GM12873 (cell line): ENCODE results near the gene RUFY3.

ENCODE experiments used
- TF ChIP-seq, protein P1 (sequence below): IDR thresholded peaks from 2 replicates; pipeline ENCODE4 v1.5.1; 2012; ENCODE audit warnings: low read depth, mild to moderate bottlenecking, moderate library complexity, low read length, control low read depth; ENCODE audit not compliant: insufficient read depth; ENCODE audit errors: missing control alignments

RUFY3 gene

DNA sequence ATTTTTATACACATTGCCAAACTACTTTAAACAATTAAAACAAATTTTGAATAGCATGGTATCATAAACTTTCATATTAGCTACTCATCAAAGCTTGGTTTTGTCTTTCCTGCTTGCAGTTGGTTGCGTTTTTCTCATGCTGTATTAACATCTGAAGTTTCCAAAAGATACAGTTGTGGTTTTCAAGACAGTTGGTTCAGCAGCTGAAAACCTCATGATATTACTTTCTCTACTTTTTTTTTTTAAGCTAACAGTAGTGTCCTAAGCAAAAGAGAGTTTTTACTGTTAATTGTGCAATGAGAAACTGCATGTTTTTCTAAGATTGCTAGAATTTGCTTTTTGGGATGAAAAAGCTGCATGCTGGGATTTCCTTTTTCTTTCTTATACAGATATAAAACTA, 15.2 kb downstream of the RUFY3 start:
- TF ChIP-seq, protein P1, sequence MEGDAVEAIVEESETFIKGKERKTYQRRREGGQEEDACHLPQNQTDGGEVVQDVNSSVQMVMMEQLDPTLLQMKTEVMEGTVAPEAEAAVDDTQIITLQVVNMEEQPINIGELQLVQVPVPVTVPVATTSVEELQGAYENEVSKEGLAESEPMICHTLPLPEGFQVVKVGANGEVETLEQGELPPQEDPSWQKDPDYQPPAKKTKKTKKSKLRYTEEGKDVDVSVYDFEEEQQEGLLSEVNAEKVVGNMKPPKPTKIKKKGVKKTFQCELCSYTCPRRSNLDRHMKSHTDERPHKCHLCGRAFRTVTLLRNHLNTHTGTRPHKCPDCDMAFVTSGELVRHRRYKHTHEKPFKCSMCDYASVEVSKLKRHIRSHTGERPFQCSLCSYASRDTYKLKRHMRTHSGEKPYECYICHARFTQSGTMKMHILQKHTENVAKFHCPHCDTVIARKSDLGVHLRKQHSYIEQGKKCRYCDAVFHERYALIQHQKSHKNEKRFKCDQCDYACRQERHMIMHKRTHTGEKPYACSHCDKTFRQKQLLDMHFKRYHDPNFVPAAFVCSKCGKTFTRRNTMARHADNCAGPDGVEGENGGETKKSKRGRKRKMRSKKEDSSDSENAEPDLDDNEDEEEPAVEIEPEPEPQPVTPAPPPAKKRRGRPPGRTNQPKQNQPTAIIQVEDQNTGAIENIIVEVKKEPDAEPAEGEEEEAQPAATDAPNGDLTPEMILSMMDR = no peak

DNA sequence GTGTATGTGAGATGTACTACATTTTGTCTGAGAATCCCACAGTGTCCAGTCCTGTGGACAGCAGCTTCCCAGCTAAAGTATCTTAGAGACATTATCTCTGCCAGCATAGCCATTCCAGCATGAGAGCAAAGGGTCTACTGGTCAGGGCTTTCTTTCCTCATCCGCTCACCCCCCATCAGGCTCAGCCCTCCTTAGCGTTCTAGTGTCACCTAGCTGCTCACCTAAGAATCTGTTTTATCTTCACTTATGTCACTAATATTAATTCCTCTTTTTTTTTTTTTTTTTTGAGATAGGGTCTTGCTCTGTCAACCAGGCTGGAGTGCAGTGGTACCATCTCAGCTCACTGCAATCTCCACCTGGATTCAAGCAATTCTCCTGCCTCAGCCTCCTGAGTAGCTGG, 15.6 kb downstream of the RUFY3 start:
- TF ChIP-seq, protein P1 = no peak

DNA sequence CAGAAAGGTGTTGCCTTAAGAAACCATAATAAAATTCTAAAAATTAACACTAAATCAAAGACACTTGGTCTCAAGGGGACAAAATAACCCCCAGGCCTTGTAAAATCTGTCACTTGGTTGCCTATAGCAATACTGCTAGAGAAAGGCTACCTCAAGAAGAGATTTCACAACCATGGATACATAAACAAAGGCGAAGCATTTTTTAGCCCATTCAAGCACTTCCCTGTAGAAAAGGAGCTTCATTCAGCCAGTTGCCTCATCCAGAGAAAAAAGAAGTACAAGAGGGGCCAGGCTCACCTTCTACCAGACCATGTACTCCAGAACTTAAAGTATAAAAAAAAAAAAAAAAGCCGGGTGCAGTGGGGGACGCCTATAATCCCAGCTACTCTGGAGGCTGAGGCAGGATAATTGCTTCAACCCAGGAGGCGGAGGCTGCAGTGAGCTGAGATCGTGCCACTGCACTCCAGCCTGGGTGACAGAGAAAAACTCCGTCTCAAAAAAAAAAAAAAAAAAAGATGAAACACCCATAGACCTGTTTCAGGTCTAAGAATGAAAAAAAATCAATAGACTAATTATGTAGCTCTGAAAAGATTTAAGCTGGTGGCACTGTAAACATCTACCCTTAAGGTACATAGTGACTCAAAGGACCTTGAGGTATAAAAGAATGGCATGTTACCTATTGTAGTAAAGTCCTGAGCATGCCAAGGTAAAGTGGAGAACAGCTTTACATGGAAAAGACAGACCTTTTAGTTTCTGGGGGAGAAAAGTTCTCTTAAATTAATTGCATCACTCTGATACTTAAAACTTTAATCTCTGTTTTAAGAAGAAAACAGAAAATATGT, 18.0 kb downstream of the RUFY3 start:
- TF ChIP-seq, protein P1 = no peak

DNA sequence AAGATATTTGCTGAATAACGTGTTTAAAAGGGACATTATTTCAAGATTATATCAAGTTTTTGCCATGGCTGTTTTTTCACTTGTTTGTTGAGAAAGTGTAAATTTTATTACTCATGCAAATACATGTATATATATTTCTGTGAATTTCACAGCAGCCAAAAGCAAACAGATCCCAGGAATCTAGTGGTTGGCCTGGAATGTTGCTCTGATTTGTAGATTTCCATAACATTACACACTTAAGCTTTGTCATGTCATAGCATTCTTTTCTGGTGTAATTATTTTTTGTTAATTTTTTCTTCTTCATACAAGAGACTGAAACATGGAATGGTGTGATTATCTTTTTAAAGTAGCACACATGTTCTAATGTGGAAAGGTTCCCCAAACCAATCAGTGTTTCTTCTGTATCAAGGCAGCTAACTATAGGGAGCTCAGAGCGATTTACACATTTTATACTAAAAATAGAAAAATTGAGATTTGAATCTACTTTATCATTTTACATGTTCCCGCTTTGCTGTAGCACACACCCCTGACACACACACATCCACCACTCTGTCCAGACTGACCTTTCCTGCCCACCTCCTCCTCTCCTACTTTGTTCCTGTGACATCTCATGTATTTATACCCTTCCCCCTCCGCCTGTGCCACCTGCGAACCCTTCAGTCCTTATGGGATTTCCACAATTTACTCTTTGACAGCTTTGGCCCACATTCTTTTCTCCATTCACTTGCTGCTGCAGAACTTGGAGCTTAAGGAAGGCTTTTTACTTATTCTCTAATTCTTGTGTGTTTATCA, 20.3 kb downstream of the RUFY3 start:
- TF ChIP-seq, protein P1 = no peak

DNA sequence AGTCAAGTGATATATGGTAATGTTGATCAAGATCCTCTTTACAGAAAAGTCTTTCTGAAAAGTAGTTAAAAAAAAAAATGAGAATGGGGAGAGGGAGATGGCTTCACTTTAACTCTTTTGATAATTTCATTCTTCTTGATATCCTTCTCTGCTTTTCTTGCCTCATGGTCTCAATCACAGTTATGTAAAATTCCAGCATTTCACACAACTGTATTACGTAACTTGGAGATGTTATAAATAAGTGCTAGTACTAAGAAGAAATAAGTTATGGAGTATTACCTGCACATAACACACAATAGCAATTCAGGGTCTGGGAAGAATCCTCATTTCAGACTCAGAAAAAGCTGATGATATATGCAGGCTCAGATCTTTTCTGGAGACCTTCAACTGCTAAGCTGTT, 22.0 kb downstream of the RUFY3 start:
- TF ChIP-seq, protein P1 = no peak

DNA sequence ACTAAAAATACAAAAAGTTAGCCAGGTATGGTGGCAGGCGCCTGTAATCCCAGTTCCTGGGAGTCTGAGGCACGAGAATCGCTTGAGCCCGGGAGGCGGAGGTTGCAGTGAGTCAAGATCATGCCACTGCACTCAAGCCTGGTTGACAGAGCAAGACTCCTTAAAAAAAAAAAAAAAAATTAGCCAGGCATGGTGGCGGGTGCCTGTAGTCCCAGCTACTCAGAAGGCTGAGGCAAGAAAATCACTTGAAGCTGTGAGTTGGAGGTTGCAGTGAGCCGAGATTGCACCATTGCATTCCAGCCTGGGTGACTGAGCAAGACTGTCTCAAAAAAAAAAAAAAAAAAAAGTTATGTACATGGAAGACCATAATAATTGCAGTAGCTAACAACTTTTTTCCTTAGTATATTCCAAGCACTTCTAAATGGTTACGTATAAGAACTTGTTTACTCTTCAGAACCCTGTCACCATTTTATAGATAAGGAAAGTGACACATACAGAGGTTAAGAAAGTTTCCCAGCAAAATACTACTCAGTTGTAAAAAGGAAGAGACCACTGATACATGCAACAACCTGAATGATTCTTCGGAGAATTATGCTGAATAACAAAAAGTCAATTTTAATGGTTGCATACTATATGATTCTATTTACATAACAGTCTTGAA, 24.5 kb downstream of the RUFY3 start:
- TF ChIP-seq, protein P1 = no peak

DNA sequence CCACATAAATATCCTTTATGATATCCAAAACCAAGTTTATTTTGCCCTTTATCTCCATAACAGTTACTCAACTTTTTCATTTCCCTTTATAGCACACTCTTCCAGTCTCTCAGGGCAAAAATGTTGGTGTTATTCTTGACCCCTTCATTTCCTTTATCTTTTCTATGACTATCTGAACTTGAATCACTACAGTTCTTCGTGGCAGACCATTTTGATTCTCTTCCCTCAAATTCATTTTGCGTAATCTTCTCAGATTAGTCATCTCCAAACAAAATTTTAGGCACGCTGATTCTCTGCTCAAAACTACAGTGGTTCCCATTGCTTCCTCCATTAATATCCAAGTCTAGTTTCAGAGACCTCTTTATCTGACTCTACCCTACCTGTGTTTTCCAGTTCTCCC, 26.1 kb downstream of the RUFY3 start:
- TF ChIP-seq, protein P1 = no peak
